Skin of body (tissue), 2 donors: ENCODE data around the gene CIITA. TPM values are rescaled to one million over a fixed set of nuclear protein-coding genes. Genes with fewer than 3 reads are reported as not detected.
A peak's percentile ranks its signal among the peaks of the same experiment; 100 is the strongest.
"Not testable (repeated sequence)": the region's sequence is repeated elsewhere in the genome, so short reads cannot be mapped to it uniquely, and the experiment has no call there.

Experiments used
- DNase-seq: peaks from one replicate; lab custom pipeline; 2025; lab: John Stamatoyannopoulos, UW
- total RNA-seq: library from RNA; depleted of rRNA; stranded (reverse); fragments of >200 nt; gene quantifications from one replicate; pipeline ENCODE4 v1.2.3, GENCODE V29; 2014

Gene CIITA
- total RNA-seq, 1 donor from 2014 or later: 5.7 TPM

DNA sequence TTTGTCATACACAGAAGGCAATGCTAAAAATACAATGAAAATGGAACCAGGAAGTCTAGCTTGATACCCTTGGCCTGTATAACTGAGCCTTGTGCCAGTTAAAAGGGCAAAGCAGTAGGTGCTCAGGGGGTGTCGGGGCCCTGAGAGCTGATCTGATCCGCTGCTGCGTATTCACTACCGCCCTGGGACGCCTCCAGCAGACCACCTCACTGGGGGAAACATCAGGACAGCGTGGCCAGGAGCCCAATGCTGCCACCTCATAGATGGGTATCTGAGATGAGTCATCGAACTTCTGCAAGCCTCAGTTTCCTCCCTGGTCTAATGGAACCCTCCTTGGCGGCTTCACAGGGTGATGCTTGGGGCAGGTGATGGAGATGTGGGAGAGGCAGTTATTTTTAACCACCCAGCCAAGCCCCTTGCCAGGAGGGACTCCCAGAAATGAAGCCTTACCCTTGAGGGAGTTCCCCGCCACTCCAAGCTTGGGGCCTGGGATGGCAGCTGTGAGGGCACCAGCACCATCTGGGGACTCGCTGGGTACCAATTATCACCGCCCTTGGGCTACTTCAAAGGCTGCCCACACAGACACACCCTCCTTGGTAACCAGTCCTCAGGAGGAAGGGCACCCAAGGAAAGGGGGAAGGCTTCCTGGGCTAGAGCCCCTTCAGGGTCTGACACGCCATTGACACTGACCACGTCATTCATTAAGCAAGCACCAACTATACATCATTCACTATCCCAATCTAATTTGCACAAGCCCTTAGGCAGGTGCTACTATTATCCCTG, 57.5 kb downstream of the CIITA start:
- DNase-seq: no peak

DNA sequence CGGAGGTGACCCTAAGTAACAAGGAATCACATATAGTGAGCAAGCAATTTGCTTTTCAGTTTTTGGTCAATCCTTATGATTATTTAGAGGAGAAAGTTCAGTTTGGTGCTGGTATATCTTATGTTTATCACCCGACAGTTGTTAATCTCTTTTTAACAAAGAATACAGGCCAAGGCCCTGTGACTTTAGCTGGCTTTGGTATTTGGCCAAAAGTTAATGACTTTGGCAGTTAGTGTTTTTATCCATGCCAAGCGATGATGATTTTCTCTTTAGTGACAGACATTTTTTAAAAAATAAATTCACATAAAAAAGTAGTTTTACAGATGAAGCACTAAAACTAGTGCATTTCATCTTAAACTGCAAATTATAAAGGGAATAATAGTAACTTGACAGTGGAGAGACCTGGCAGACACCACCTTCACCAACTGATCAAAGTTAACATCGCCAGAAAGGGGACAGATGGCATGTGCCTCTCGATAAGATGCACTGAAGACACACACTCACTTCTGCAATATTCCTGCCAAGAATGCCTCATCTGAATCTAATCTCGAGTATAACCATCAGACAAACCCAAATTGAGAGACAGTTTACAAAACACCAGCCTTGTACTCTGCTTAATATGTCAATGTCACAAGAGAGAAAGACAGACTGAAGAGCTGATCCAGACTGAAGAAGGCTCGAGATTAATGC, 58.4 kb downstream of the CIITA start:
- DNase-seq: no peak

DNA sequence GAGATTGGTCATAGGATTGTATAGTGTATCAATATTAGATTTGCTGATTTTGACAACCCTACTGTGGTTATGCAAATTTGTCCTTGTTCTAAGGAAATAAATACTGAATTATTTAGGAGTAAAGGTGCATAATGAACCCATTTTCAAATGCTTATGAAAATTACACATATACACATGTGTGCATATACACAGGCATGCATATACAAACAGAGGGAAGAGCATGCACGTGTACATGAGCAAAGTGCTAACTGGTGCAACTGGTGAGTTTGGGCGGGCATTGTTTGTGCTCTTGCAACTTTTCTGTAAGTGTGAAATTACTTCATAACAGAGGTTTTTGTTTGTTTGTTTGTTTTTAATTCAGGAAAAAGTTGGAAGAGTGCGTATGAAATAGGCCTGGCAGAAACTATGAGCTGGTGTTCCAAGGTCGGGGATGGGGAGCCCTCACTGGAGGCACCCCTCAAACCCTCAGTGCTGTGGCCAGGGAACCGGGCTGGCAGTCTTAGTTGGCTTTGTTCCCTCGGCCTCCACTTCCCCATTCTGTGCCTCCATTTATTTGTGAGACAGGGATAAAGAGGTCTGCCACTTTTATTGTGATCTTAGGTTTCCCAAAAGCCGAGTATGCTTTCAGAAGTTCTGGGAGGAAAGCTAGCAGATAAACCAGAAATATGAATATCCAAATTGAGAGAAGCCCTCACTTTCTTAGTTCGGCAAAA, 59.4 kb downstream of the CIITA start:
- no peak for DNase-seq

DNA sequence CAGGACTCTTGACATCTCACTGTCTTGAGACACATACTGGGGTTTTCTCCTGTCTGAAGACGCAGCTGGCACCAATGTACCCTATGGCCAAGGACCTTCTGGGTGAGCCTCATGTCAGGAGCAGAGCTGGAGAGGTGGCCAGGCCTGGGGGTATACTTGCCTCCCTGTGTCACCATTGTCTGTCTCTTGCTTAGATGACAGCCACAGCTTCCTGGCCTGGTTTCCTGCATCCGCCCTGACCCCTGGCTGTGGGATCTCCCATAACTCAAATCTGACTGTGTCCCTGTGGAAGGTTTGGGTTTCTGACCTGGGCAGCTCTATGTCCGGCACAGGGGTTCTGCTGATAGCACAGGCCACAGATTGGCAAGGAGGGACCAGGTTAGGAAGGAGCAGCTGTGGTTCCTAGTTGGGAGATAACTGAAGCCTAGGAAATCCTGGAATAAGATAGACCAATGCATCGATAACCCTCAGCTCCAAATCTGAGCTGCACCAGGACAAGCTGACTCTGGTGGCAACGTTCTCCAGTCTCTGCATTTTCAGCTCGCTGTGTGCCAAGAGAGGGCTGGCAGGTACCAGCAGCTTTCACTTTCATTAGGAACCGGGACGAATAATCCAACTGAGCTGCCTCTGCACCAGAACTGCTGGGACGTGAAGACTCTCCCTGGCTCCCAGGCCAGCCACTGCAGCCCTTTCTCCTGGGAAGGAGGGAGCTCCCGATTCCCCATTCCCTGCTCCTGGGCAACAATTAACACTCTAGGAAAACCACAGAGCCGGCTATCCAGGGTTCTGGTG, 60.3 kb downstream of the CIITA start:
- no peak for DNase-seq

DNA sequence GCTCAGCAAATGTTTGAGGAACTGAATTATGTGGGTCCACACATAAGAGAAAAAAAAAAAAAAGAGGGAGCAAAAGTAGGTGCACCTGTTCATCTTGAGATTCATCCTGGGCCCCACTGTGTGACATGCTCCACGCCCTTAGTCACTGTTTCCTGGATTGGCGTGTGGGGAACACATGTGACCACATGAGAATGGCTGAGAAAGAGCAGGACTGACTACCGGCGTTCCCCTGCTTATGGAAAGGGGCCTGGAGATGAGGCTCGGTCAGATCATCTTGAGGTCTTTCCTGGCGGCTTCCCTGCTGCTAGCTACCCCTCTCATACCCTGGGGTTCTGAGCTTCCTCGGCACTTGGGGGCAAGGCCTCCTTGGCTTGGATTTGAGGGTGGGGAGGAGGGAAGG, 61.3 kb downstream of the CIITA start:
- no peak for DNase-seq

DNA sequence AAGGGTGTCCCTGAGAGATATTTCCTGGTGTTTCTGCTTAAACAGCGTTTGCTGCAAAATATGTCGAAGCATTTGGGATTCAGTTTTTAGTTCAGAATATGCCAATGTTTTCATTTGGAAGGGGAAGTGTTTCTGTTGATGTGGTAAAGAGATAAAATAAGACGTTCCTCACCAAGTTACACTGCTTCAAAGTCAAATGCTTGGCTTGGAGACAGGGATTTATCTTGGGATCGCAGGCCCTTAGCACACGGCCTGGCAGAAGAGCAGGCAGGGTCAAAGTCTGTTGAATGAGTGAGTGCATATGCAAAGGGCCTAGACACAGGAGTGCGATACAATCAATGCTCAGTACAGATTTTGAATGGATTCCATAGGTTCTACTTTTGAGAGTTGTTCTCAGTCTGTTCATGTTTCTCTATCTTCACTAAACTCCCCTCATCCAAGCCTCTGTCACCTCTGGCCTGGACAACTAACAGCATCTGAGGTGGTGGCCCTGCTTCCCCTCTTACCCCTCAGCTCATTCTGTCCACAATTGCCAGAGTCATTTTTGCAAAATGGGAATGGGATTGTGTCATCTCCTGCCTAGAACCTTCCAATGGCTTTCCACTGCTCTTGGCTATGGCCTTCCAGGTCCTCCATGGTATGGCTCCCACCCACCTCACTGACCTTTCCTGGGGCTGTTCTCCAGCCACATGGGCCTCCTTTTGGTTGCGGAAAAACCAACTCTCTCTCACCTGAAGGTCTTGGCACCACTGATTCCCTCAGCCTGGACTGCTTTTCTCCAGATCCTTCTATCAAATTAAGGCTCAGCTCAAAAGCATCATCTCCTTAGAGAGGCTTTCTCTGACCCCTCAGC, 62.0 kb downstream of the CIITA start:
- DNase-seq: no peak

DNA sequence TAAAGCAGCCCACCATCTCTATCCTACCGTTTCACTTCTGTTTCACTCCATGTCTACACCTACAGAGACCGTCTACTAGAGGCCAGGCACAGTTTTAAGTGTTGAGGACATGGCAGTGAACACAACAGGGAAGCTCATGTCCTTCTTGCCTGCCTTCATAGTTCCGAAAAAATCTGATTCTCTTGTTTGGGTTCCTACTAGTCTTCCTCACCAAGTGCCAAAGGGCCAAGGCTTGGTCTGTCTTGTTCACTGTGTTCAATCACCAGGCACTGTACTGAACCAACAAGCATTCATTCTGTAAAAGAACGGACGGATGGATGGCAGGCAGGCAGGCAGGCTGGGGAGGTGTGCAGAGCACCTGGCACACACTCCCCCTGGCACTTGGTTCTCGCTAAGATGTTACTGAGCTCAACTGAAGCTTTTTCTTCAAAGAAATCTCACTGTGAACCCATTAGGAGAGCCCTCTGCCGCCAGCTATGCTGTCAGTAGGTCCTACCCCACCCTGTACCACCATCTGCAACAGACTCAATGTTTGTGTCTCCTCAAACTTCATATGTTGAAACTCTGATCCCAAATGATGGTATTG, 62.7 kb downstream of the CIITA start:
- no peak for DNase-seq

DNA sequence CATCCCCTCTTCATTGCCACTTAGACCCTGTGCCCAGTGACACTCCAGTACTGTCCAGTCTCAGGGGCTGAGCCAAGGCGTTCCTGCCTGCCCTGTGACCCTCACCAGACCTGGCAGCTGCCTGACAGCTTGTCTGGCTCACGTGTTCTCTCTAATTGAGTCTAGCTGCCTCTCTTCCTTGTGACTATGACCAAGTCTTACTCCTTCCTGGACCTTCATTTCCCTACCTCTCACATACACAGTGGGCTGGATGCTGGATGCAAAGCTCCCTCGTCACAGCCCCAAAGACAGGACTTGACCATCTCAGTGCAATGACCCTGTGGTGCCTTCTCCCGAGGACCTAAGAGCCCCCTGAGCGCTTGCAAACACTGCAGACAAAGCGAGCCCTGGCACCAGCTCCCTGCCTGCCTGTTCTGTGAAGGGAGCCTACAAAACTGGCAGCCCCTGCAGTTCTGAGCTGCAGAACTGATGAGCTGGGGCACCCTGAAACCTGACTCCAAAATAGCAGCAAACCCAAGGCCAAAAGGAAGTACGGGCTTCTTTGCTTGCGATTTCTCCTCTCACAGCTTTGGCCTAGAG, 63.6 kb downstream of the CIITA start:
- DNase-seq: no peak

DNA sequence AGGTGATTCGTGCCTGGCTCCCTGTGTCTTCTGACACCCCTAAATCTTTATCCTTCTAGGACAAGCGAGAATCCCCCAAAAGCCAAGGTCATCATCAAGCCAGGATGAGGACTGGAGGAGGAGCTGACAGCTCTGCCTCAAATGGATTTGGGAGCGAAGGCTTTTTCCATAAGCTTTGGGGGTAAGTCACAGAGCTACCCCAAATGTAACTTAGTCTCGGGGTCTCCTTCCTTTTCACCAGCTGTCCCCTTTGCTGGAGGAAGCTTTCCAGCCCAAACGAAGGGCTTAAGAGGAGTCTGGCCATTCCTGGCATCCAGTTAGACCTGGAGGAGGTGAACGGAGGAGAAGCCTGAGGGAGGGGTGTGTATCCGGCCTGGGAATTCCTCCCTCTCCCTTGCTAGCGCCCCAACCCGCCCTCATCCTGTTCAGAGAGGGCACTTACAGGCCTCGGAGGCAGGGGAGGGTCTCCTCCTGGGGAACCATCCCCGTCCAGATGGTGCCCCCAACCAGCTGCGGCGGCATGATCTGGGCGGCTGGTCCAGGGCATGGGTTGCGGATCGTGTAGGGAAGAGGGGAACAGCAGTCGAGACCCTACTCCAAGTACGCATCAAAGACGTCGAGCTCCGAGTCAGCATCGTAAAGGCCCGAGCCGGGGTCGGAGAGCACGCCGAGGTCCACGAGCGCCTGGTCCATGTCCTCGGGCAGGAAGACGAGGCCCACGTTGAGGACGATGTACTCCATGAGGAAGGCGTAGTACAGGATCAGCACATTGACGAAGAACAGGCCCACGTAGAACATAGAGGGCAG, 64.3 kb downstream of the CIITA start:
- DNase-seq: no peak

DNA sequence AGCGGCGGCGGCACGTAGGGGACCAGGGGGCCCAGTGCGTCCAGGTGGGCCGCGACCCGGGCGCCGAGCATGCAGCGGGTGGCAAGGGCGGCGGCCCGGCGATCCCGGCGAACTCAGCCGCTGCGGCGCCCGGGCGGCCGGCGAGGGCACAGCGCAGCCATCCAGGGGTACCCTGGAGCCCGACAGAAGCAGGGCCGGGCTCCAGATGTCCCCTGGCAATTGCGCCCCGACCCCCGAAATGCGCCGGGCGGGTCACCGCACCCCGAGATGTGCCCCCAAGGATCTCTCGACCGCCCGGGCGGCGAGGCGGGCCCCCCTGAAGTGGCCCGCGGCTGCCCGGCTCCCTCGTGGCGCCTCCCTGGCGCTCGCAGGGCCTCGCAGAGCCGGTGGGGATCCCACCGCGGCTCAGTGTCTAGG, 64.9 kb downstream of the CIITA start:
- DNase-seq: not testable (repeated sequence)

DNA sequence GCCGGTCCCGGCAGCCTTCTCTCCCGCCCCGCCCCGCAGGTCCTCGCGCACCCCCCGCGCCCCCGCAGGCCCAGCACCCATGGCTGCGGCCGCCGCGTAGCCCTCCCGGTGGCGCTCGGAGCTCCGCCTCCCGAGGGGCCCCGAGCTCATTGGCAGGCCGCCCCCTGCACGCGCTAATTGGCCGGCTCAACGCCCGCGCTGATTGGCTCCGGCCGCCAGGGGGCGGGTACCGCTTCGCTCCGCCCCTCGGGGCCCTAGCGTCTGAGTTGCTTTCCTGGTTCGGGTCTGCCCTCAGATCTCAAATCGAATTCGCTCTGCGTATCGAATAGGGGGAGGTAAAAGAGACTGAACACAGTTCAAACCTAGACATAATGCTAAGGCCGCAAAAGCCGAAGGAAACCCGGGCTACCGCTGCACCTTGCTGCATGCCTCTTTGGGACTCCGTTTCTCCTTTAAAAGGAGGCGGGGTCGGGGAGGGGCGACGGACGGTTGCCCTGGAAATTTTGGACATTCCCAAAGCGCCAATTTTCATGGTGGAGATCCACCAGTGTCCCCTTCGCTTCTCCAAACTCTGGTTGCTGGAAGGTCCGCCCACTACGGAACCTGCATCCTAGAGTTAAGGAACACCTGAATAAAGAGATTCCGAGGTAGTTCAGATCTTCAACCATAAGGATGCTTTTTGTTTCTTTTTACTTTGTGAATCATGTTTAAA, 65.5 kb downstream of the CIITA start, which contains the start of gene DEXI:
Gene DEXI, minus strand, starts transcription at position 117 of the 712 bp plus-strand sequence. CDS start 463 bp downstream, outside the sequence.
- peak; percentile 76 for DNase-seq

DNA sequence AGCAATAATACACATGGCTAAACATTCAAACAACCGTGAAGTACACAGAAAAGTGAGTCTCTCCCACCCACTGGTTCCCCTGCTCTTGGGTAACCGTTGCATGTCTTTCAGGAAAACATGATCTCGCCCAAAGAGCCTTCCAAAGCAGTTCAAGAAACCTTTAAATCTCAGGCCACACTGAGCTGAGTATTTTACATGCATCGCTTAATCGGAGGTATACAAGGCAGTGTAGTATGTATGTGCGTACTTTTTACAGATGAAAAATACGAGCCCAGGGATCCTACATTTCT, 66.0 kb downstream of the CIITA start:
- no peak for DNase-seq

DNA sequence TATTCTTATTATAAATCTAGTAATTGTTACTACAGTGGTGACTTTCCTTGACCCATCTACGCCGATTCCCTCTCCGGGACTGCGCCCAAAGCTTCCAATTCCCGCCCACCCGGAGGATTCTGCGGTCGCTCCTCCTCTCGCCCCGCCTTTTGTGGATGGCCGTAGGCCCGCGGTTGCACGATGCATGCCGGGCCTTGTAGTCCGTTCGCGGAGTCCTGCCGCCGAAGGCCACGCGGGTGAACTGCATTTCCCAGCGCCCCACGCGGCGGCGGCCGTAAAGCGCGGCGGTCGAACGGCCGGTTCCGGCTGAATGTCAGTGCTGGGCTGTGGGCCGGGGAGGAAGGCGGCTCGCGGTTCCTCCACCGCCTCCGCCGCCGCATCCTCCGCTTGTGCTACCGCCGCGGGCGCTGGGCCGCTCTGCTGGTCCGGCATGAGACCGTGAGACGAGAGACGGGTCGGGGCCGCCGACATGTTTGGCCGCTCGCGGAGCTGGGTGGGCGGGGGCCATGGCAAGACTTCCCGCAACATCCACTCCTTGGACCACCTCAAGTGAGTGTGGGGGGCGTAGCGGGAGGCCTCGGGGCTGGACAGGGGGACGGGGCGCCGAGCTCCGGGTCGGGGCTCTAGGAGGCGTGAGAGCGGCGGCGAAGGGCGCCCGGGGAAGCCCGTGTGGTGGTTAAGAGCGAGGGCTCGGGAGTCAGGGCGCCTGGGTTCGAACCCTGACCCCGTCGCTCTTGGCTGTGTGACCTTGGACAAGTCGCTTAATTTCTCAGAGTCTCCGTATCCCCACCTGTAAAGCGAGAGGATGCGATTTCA, 67.5 kb downstream of the CIITA start, which contains the start of gene CLEC16A:
Gene CLEC16A, plus strand, starts transcription at position 316 of the 816 bp plus-strand sequence. Its CDS starts 154 bp downstream, at position 470.
- peak; percentile 92 for DNase-seq

DNA sequence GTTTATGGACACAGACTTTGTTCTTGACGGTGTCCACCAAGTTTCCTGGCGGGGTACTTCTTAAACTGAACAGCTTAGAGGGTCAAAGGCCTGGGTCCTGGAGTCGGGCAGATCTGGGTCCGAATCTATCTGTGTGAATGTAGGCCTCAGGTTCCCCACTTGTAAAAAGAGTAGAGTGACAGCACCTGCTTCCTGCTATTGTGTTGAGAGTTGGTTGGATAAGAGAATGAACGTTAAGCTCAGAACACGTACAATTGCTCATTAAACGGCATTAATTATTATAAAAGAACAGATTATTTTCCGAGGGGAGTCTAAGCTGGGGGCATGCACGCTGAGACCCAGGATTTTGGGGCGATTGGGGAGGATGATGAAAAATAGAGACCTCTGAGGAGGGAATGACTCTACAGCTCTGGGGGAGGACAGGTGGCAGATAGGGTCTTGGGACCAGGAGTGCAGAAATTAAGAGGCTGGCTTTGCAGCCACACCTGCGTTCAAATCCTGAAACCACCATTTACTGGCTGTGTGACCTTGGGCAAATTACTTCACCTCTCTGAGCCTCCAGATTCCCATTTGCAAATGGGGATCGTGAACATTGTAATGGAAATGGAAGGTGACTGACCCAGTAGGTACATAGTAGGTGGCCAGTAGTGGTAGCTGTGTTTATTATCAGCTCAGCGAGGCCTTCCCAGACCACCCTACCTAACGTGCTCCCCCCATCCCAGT, 68.2 kb downstream of the CIITA start:
- no peak for DNase-seq

DNA sequence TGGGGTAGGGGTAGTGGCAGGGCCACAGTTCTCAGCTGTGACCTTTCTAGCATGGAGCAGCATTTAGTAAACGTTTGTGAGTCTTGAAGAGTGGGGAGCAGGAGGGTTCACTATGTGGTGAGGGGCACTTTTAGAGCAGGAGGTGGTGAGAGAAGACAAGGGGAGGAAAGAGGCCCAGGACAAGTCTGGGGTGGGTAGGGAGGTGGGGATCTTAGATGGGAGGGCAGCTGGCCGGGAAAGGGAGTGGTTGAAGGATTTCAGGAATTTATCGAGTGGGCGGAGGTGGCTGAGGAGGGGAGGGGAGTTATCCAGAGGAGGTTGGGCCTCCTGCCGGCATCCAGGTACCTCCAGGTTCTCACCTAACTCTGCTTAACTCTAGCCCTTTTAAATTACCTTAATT, 69.3 kb downstream of the CIITA start:
- DNase-seq: no peak

DNA sequence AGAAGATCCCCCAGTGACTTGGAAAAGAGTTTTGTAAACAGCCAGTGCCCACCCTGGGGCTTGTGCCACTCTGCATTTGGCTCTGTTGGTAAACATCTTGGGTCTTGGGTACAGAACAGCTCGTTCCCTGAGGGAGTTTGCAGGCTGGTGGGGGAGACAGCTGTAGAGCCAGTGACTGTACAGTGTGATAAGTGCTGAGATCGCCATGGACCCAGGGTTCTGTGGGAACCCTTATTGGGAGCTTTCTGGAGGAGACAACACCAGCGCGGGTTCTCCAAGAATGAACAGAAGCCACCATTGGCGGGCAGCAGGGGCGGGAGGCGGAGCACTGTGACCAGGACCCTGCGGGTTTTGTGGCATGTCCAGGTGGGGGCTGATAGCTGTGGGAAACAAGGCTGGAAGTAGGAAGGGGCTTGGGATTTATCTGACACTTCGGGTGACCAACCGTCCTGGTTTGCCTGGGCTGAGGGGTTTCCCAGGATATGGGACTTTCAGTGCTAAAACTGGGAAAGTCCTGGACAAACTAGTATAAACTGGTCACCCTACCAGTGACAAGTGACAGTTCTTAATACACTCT, 70.3 kb downstream of the CIITA start:
- no peak for DNase-seq
